Measurements from ENCODE around the gene HOXC11.

DNA sequence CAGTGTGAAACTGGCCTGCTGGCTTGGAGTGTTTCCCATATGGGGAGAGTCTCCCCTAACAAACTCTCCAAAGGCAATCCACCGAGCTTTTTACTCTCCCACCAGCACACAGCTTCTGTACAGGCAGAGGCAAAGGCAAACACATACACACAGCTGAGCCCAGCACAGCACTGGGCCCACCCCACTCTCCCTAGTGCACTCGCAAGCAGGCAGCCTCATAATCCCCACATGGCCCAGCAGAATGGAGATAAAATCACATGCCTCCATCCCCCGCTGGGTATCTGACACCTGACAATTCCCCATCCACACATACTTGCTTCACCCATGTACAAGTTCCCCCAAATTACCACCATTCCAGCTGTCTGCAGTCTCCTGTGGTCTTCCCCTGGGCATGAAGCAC lies 14.8 kb upstream of the HOXC11 start:
- TF ChIP-seq POLR2AphosphoS5 (IDR thresholded peaks at IDR 0.05; ENCODE audit: low read depth, low read length) (no peak), POLR2A (IDR thresholded peaks at IDR 0.05; ENCODE audit: low read depth, low read length) (no peak), TAF1 (IDR thresholded peaks at IDR 0.05; ENCODE audit: low read depth, low read length) (no peak), PAX5 (IDR thresholded peaks at IDR 0.05; ENCODE audit: insufficient read depth, low read length, severe bottlenecking) (no peak)
